ENCODE results near the gene OCA2. TPM values are rescaled to one million over a fixed set of nuclear protein-coding genes. Genes with fewer than 3 reads are reported as not detected.
A peak's percentile ranks its signal among the peaks of the same experiment; 100 is the strongest.

The OCA2 gene
- total and polyA plus RNA-seq, 4 donors, result 2.6 to 7.5 (median 3.2) TPM

DNA sequence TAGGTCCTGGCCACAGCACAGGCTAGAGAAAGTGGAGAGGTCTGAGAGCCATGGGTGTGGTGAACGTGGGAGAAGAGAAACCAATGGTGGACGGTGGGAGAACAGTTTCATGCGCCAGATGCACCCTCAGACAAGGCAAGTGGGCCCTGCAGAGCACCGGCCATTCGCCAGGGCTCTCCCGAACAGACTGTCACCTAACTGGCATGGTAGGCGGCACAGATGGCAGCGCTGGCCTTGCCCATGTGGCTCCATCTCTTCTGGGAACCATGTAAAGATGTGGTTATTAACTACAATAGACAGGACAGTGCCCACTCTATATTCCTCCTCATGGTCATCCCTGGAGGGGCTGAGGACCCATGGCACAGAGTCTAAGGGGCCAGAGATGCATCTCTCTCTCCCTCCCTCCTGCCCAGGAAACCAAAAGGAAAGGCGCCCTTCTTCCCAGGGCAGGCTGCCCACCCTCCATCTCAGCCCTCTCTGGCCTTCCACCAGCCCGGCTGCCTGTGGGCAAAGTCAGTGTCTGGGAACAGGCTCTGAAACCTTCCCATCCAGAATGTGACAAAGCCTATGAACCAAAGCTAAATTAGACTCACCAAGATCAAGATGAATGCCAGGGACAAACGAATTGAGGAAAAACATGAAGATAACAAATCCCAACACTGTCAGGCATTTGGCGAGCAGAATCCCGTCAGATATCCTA, 147.8 kb downstream of the OCA2 start:
- H3K27me3 ChIP-seq (ENCODE audit: control insufficient read depth, insufficient read depth, low read length), result no peaks in the 10 kb centered on the region
- no peak overlapping the region for H3K4me3 ChIP-seq (ENCODE audit: low read depth, low read length)
- H3K9me3 ChIP-seq (ENCODE audit: control insufficient read depth, insufficient read depth, low read length), result no peaks in the 10 kb centered on the region
- peaks cover 8% of the 10 kb centered on the region for H3K4me1 ChIP-seq (ENCODE audit: control insufficient read depth, insufficient read depth, low read length)
- no peak for DNase-seq (ENCODE audit: low read depth in 4 of 6, low spot score in 6 of 6)
- H3K27ac ChIP-seq (ENCODE audit: low read depth, low read length), result no peak overlapping the region
- no peaks in the 10 kb centered on the region for H3K36me3 ChIP-seq (ENCODE audit: control insufficient read depth, insufficient read depth, low read length)
- WGBS (ENCODE audit: insufficient coverage), result 92% methylated on average over 11 of the region's 13 CpGs

DNA sequence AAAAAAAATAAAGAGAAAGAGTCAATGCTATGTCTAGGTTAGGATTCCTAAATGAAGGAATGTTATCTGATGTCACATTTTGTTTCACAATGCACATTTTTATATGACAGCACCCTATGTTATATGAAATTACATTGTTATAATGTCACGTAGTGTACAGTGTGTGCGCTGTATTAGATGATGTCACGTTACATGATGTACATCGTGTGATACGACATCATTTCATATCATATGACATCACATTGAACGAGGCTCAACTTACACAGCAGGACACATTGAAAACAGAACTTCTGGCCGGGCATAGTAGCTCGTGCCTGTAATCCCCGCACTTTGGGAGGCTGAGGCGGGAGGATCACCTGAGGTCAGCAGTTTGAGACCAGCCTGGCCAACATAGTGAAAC, 150.0 kb downstream of the OCA2 start:
- Histone ChIP-seq H3K4me1 (ENCODE audit: control insufficient read depth, insufficient read depth, low read length) (no peaks in the 10 kb centered on the region), H3K27me3 (ENCODE audit: control insufficient read depth, insufficient read depth, low read length) (no peaks in the 10 kb centered on the region), H3K27ac (ENCODE audit: low read depth, low read length) (no peak overlapping the region), H3K36me3 (ENCODE audit: control insufficient read depth, insufficient read depth, low read length) (no peaks in the 10 kb centered on the region), H3K4me3 (ENCODE audit: low read depth, low read length) (no peak overlapping the region), H3K9me3 (ENCODE audit: control insufficient read depth, insufficient read depth, low read length) (no peaks in the 10 kb centered on the region)
- no peak for DNase-seq (ENCODE audit: low read depth in 4 of 6, low spot score in 6 of 6)
- 89% methylated on average over 4 of the region's 10 CpGs for WGBS (ENCODE audit: insufficient coverage)

DNA sequence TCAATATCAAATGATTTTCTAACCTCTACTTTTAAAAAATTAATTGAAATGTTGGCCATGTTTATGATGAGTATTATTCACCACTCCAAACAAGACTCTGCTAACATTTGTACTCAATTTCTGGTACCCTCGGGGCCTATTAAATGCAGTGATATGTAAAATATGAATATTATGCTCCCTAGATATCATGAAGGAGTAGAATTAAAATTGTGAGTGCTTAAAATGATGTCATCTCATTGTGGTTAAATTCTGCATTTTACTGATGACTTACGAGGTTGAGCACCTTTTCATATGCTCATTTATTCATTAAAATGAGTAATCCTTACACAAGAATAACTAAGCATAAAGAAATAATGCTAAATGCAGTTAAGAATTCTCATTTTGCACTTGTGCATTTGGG, 159.9 kb downstream of the OCA2 start:
- H3K27ac ChIP-seq (ENCODE audit: low read depth, low read length), result no peak overlapping the region
- peak in 1 of 6 donors; percentile 51 for DNase-seq (ENCODE audit: low read depth in 4 of 6, low spot score in 6 of 6)
- no CpG with 5 or more reads among the region's 2 CpGs for WGBS (ENCODE audit: insufficient coverage)
- H3K9me3 ChIP-seq (ENCODE audit: control insufficient read depth, insufficient read depth, low read length), result peaks cover 1% of the 10 kb centered on the region
- H3K27me3 ChIP-seq (ENCODE audit: control insufficient read depth, insufficient read depth, low read length), result no peaks in the 10 kb centered on the region
- no peak overlapping the region for H3K4me3 ChIP-seq (ENCODE audit: low read depth, low read length)
- H3K4me1 ChIP-seq (ENCODE audit: control insufficient read depth, insufficient read depth, low read length), result peaks cover 9% of the 10 kb centered on the region
- no peaks in the 10 kb centered on the region for H3K36me3 ChIP-seq (ENCODE audit: control insufficient read depth, insufficient read depth, low read length)

DNA sequence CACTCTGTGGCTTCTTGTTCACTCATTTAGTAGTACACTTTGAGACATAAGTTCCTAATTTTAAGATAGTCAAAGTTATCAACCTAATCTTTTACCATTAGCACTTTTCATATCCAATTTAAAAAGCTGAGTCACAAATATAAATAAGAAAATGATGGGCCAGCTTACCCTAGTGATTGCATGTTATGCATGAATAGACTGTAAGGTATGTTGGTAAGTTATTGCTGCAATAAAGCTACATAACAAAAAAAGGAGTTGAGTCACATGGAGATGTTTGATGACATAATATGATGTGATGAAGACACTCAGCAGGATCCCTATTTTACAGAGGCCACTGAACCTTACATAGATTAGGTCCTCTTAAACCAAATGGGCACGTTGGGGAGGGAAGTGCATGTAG, 161.3 kb downstream of the OCA2 start:
- 86% methylated on average over 1 of the region's 1 CpG for WGBS (ENCODE audit: insufficient coverage)
- no peak for DNase-seq (ENCODE audit: low read depth in 4 of 6, low spot score in 6 of 6)
- no peaks in the 10 kb centered on the region for H3K36me3 ChIP-seq (ENCODE audit: control insufficient read depth, insufficient read depth, low read length)
- no peak overlapping the region for H3K27ac ChIP-seq (ENCODE audit: low read depth, low read length)
- no peaks in the 10 kb centered on the region for H3K9me3 ChIP-seq (ENCODE audit: control insufficient read depth, insufficient read depth, low read length)
- H3K27me3 ChIP-seq (ENCODE audit: control insufficient read depth, insufficient read depth, low read length), result no peaks in the 10 kb centered on the region
- peaks cover 9% of the 10 kb centered on the region for H3K4me1 ChIP-seq (ENCODE audit: control insufficient read depth, insufficient read depth, low read length)
- no peak overlapping the region for H3K4me3 ChIP-seq (ENCODE audit: low read depth, low read length)

- H3K4me1 ChIP-seq (ENCODE audit: control insufficient read depth, insufficient read depth, low read length), result peaks cover 9% of the 10 kb centered on the region
- H3K9me3 ChIP-seq (ENCODE audit: control insufficient read depth, insufficient read depth, low read length), result peaks cover 5% of the 10 kb centered on the region
- no peaks in the 10 kb centered on the region for H3K36me3 ChIP-seq (ENCODE audit: control insufficient read depth, insufficient read depth, low read length)
- no peak overlapping the region for H3K27ac ChIP-seq (ENCODE audit: low read depth, low read length)
- whole genome bisulfite sequencing (ENCODE audit: insufficient coverage), result 25% methylated on average over 1 of the region's 2 CpGs
- no peaks in the 10 kb centered on the region for H3K27me3 ChIP-seq (ENCODE audit: control insufficient read depth, insufficient read depth, low read length)
- DNase-seq (ENCODE audit: low read depth in 4 of 6, low spot score in 6 of 6), result peak in 1 of 6 donors; percentile 27
- H3K4me3 ChIP-seq (ENCODE audit: low read depth, low read length), result no peak overlapping the region
Observed at GRCh38 chr15:27936164-27936563, 163.0 kb downstream of the OCA2 start.

GRCh38 chr15:27935328-27935727, 163.8 kb downstream of the OCA2 start:
- peaks cover 5% of the 10 kb centered on the region for H3K9me3 ChIP-seq (ENCODE audit: control insufficient read depth, insufficient read depth, low read length)
- no peak overlapping the region for H3K27ac ChIP-seq (ENCODE audit: low read depth, low read length)
- H3K4me1 ChIP-seq (ENCODE audit: control insufficient read depth, insufficient read depth, low read length), result peaks cover 9% of the 10 kb centered on the region
- no peaks in the 10 kb centered on the region for H3K27me3 ChIP-seq (ENCODE audit: control insufficient read depth, insufficient read depth, low read length)
- DNase-seq (ENCODE audit: low read depth in 4 of 6, low spot score in 6 of 6), result no peak
- H3K36me3 ChIP-seq (ENCODE audit: control insufficient read depth, insufficient read depth, low read length), result no peaks in the 10 kb centered on the region
- WGBS (ENCODE audit: insufficient coverage), result 79% methylated on average over 3 of the region's 4 CpGs
- no peak overlapping the region for H3K4me3 ChIP-seq (ENCODE audit: low read depth, low read length)

- H3K27me3 ChIP-seq (ENCODE audit: control insufficient read depth, insufficient read depth, low read length), result no peaks in the 10 kb centered on the region
- H3K4me1 ChIP-seq (ENCODE audit: control insufficient read depth, insufficient read depth, low read length), result peaks cover 9% of the 10 kb centered on the region
- DNase-seq (ENCODE audit: low read depth in 4 of 6, low spot score in 6 of 6), result no peak
- no peaks in the 10 kb centered on the region for H3K36me3 ChIP-seq (ENCODE audit: control insufficient read depth, insufficient read depth, low read length)
- WGBS (ENCODE audit: insufficient coverage), result 57% methylated on average over 8 of the region's 9 CpGs
- H3K4me3 ChIP-seq (ENCODE audit: low read depth, low read length), result no peak overlapping the region
- H3K27ac ChIP-seq (ENCODE audit: low read depth, low read length), result no peak overlapping the region
- H3K9me3 ChIP-seq (ENCODE audit: control insufficient read depth, insufficient read depth, low read length), result peaks cover 5% of the 10 kb centered on the region
Observed at GRCh38 chr15:27934782-27935181, 164.3 kb downstream of the OCA2 start.

- no peak overlapping the region for H3K27ac ChIP-seq (ENCODE audit: low read depth, low read length)
- H3K4me1 ChIP-seq (ENCODE audit: control insufficient read depth, insufficient read depth, low read length), result peaks cover 7% of the 10 kb centered on the region
- WGBS (ENCODE audit: insufficient coverage), result 71% methylated on average over 6 of the region's 6 CpGs
- no peak for DNase-seq (ENCODE audit: low read depth in 4 of 6, low spot score in 6 of 6)
- H3K36me3 ChIP-seq (ENCODE audit: control insufficient read depth, insufficient read depth, low read length), result no peaks in the 10 kb centered on the region
- H3K4me3 ChIP-seq (ENCODE audit: low read depth, low read length), result no peak overlapping the region
- peaks cover 5% of the 10 kb centered on the region for H3K9me3 ChIP-seq (ENCODE audit: control insufficient read depth, insufficient read depth, low read length)
- H3K27me3 ChIP-seq (ENCODE audit: control insufficient read depth, insufficient read depth, low read length), result no peaks in the 10 kb centered on the region
Observed at GRCh38 chr15:27933562-27933961, 165.6 kb downstream of the OCA2 start.

- no peaks in the 10 kb centered on the region for H3K36me3 ChIP-seq (ENCODE audit: control insufficient read depth, insufficient read depth, low read length)
- H3K4me1 ChIP-seq (ENCODE audit: control insufficient read depth, insufficient read depth, low read length), result peaks cover 3% of the 10 kb centered on the region
- no CpG with 5 or more reads among the region's 3 CpGs for WGBS (ENCODE audit: insufficient coverage)
- no peak overlapping the region for H3K27ac ChIP-seq (ENCODE audit: low read depth, low read length)
- peaks cover 5% of the 10 kb centered on the region for H3K9me3 ChIP-seq (ENCODE audit: control insufficient read depth, insufficient read depth, low read length)
- H3K27me3 ChIP-seq (ENCODE audit: control insufficient read depth, insufficient read depth, low read length), result no peaks in the 10 kb centered on the region
- DNase-seq (ENCODE audit: low read depth in 4 of 6, low spot score in 6 of 6), result no peak
- no peak overlapping the region for H3K4me3 ChIP-seq (ENCODE audit: low read depth, low read length)
Observed at GRCh38 chr15:27932600-27932999, 166.5 kb downstream of the OCA2 start.

- H3K9me3 ChIP-seq (ENCODE audit: control insufficient read depth, insufficient read depth, low read length), result peaks cover 5% of the 10 kb centered on the region
- WGBS (ENCODE audit: insufficient coverage), result no CpG with 5 or more reads among the region's 1 CpG
- H3K4me3 ChIP-seq (ENCODE audit: low read depth, low read length), result no peak overlapping the region
- no peaks in the 10 kb centered on the region for H3K36me3 ChIP-seq (ENCODE audit: control insufficient read depth, insufficient read depth, low read length)
- no peak for DNase-seq (ENCODE audit: low read depth in 4 of 6, low spot score in 6 of 6)
- no peaks in the 10 kb centered on the region for H3K4me1 ChIP-seq (ENCODE audit: control insufficient read depth, insufficient read depth, low read length)
- no peak overlapping the region for H3K27ac ChIP-seq (ENCODE audit: low read depth, low read length)
- no peaks in the 10 kb centered on the region for H3K27me3 ChIP-seq (ENCODE audit: control insufficient read depth, insufficient read depth, low read length)
Observed at GRCh38 chr15:27928386-27928785, 170.7 kb downstream of the OCA2 start.
